HG03196 (cell line): Measurements from ENCODE around the gene NNT.

ENCODE experiments used
- ATAC-seq: cut with Tn5 transposase; IDR thresholded peaks from one replicate; pipeline ENCODE4 v1.9.1; 2021; ENCODE audit not compliant: unreplicated experiment

The NNT gene

GRCh38 chr5:43622074-43622473 lies 19.1 kb downstream of the NNT start:
- no peak for ATAC-seq

GRCh38 chr5:43623048-43623680 lies 20.2 kb downstream of the NNT start:
- no peak for ATAC-seq

GRCh38 chr5:43627028-43627427 lies 24.0 kb downstream of the NNT start:
- no peak for ATAC-seq

GRCh38 chr5:43631182-43631910 lies 28.4 kb downstream of the NNT start:
- peak; percentile 87 for ATAC-seq

- no peak for ATAC-seq
These were observed 31.6 kb downstream of the NNT start for GRCh38 chr5:43634621-43635020.

- no peak for ATAC-seq
These were observed 32.4 kb downstream of the NNT start for GRCh38 chr5:43635374-43635773.

- ATAC-seq, result no peak
These were observed 33.1 kb downstream of the NNT start for GRCh38 chr5:43636076-43636475.

GRCh38 chr5:43637416-43637815 lies 34.4 kb downstream of the NNT start:
- ATAC-seq, result no peak

GRCh38 chr5:43638107-43638506 lies 35.1 kb downstream of the NNT start:
- no peak for ATAC-seq

GRCh38 chr5:43638546-43638945 lies 35.6 kb downstream of the NNT start:
- ATAC-seq, result no peak

- ATAC-seq, result no peak
These were observed 36.6 kb downstream of the NNT start for GRCh38 chr5:43639566-43639965.

- no peak for ATAC-seq
These were observed 39.4 kb downstream of the NNT start for GRCh38 chr5:43642428-43642827.

GRCh38 chr5:43643327-43643726 lies 40.3 kb downstream of the NNT start:
- ATAC-seq, result no peak

- ATAC-seq, result no peak
These were observed 40.8 kb downstream of the NNT start for GRCh38 chr5:43643750-43644149.

- no peak for ATAC-seq
These were observed 44.0 kb downstream of the NNT start for GRCh38 chr5:43646992-43647391.

- ATAC-seq, result no peak
These were observed 44.8 kb downstream of the NNT start for GRCh38 chr5:43647789-43648188.

GRCh38 chr5:43648499-43649124 lies 45.6 kb downstream of the NNT start:
- no peak for ATAC-seq

- no peak for ATAC-seq
These were observed 46.3 kb downstream of the NNT start for GRCh38 chr5:43649256-43649655.

GRCh38 chr5:43652537-43653302 lies 49.7 kb downstream of the NNT start:
- ATAC-seq, result no peak

- ATAC-seq, result no peak
These were observed 55.5 kb downstream of the NNT start for GRCh38 chr5:43658509-43658908.

GRCh38 chr5:43659075-43659474 lies 56.1 kb downstream of the NNT start:
- no peak for ATAC-seq

- no peak for ATAC-seq
These were observed 58.1 kb downstream of the NNT start for GRCh38 chr5:43661102-43661501.
